Measurements from ENCODE around the gene EDAR.

The EDAR gene

DNA sequence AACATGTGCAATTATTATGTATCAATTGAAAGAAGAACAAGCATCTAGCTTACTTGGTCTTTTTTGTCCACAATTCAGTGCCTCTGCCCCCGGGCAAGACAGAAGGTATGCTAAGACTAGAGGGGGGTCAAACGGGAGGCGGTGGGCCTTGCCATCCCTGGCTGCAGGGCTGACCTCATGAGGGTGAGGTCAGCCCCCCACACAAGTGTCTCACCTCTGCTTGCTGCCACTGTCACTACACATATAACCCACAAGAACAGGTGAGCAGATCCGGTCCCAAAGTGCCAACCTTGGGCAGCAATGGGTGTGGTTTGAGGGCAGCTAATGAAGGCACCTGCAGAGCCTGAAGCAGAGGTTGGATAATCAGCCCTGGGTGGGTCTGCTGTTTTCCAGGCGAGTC, 71.5 kb downstream of the EDAR start:
- no peak for DNase-seq (ENCODE audit: low read depth)
- TF ChIP-seq, protein P1, sequence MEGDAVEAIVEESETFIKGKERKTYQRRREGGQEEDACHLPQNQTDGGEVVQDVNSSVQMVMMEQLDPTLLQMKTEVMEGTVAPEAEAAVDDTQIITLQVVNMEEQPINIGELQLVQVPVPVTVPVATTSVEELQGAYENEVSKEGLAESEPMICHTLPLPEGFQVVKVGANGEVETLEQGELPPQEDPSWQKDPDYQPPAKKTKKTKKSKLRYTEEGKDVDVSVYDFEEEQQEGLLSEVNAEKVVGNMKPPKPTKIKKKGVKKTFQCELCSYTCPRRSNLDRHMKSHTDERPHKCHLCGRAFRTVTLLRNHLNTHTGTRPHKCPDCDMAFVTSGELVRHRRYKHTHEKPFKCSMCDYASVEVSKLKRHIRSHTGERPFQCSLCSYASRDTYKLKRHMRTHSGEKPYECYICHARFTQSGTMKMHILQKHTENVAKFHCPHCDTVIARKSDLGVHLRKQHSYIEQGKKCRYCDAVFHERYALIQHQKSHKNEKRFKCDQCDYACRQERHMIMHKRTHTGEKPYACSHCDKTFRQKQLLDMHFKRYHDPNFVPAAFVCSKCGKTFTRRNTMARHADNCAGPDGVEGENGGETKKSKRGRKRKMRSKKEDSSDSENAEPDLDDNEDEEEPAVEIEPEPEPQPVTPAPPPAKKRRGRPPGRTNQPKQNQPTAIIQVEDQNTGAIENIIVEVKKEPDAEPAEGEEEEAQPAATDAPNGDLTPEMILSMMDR (conservative IDR thresholded peaks at IDR 0.05; ENCODE audit: low read depth, low read length) = no peak
- H3K4me3 ChIP-seq (ENCODE audit: low read depth, low read length) = no peak overlapping the region

DNA sequence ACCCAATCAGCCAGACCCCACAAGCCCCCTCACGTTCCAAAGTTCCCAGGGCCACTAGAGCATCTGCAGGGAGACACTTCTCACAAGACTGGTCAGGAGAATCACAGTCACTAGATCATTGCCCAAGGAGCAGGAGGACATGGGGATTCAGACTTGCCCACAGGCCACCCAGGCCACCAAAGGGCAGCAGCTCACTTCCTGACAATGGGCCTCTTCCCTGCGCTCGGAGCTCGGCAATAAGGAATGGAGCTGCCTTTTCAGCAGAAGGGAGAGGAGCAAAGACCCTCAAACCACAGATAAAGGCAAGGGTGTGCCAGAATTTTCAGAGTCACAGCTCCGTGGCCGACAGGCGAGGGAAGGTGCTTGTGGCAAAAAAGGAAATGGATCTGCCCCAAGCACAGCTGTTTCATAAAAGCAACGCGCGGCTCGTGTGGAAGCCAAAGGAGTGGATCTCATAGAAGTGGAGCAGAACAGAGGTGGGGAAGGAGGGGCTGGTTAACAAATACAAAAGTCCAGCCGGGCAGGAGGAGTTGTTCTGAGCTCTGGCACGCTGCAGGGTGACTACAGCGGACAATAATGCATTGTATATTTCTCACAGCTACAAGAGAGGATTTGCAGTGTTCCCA, 72.1 kb downstream of the EDAR start:
- TF ChIP-seq, protein P1 (conservative IDR thresholded peaks at IDR 0.05; ENCODE audit: low read depth, low read length) = no peak
- H3K4me3 ChIP-seq (ENCODE audit: low read depth, low read length) = no peak overlapping the region
- no peak for DNase-seq (ENCODE audit: low read depth)

DNA sequence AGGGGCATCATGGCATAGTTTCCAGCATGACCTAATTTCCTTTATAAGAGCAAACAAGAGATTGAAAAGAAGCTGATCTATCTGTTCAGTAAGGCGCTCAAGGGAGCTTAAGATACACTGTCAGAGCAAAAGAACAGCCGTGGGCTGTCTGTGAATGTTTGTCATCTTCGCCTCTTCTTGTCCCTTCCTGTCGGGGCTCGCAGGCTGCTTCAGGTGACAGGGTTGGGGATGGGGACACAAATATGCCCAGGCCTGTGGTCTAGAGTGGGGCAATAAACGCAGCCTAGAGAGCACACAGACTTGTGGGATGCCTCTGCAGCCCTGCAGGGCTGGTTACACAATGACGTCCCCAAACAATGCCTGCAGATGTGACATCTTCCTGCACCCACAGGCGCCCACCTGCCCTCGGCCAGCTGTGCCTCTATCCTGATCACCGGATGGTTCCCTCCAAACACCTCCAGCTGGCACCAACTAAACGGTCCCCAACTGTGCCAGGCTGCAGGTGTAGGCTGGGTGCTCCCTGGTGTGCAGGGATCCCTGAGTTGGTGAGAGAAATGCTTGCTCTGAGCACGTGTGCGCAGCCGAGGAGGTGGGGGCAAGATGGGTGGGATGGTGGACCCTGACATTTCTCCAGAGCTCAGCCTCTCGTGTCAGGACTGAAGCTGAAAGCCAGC, 72.8 kb downstream of the EDAR start:
- DNase-seq (ENCODE audit: low read depth) = no peak
- no peak overlapping the region for H3K4me3 ChIP-seq (ENCODE audit: low read depth, low read length)
- TF ChIP-seq, protein P1 (conservative IDR thresholded peaks at IDR 0.05; ENCODE audit: low read depth, low read length) = no peak

DNA sequence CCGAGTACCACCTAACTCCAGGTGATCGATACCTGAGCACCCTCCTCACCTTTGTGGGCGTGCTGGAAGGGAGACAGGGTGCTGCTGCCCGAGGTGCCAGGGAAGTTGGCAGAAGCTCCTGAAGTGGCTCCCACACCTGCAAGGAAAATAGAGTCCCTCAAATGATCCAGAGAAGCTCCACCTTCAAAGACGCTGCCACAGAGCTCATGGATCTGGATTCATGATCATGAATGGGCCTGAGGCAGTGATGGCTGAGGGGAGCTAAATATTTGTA, 76.5 kb downstream of the EDAR start:
- no peak for DNase-seq (ENCODE audit: low read depth)
- no peak overlapping the region for H3K4me3 ChIP-seq (ENCODE audit: low read depth, low read length)
- TF ChIP-seq, protein P1 (conservative IDR thresholded peaks at IDR 0.05; ENCODE audit: low read depth, low read length) = no peak

DNA sequence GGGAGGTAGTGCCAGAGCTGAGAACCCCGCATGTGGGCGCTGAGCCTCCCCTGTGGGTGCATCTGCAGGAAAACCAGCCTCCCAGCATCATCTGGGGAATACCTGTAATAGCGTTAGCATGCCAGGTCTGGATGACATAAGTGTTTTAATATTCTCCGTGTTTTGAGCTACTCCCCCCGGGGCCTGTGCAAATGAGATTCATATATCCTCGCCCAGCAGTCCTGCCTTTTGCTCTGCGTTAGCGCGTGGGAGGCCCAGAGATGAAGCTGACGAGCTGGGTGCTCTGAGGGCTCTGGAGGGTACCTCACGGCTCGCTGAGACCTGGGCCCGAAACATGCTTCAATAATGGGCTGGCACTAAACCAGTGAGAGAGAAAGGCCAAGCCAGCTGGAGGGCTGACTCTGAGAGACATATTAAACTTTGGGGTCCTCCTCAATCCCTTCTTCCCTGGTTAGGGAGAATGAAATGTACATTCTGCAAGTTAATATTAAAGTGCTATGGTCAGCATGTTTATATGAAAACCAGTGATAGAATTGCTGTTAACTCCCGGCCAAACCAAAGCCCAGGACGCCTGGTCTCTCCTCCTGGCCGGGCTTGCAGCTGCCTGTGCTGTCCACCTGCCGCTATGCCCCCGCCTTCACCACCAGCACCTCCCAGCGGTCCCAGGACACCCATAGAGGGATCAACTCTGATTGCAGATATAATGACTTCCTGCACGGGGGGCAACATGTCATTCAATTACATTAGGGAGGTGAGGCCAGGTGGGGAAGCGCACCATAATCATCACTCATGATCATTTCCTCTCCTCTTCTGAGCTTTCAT, 77.0 kb downstream of the EDAR start:
- H3K4me3 ChIP-seq (ENCODE audit: low read depth, low read length) = no peak overlapping the region
- TF ChIP-seq, protein P1 (conservative IDR thresholded peaks at IDR 0.05; ENCODE audit: low read depth, low read length) = no peak
- no peak for DNase-seq (ENCODE audit: low read depth)

DNA sequence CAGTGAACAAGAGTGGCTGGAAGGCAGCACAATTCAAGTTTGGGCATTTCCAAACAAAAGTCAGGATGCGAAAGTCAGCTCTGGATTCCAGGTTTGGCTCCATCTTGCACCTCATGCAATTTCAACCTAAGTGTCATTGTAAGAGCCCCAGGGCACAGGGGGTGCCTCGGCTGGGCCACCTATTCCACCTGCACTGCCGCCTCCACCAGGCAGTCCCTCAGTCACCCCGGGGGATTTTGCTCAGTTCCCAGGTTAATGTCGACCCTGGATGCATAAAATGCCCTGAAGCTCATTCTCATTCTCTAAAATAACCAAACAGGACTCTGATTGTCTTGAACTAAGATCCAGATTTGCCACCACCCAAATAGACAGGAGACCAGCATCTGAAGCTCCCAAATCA, 77.6 kb downstream of the EDAR start:
- no peak overlapping the region for H3K4me3 ChIP-seq (ENCODE audit: low read depth, low read length)
- TF ChIP-seq, protein P1 (conservative IDR thresholded peaks at IDR 0.05; ENCODE audit: low read depth, low read length) = no peak

More for the DNA sequence above, 77.6 kb downstream of the EDAR start:
- no peak for DNase-seq (ENCODE audit: low read depth)

All from choroid plexus epithelial cell (primary cell).